HepG2 (cell line): ENCODE data around the gene AP4M1. TPM values are rescaled to one million over a fixed set of nuclear protein-coding genes. Genes with fewer than 3 reads are reported as not detected.
A peak's percentile ranks its signal among the peaks of the same experiment; 100 is the strongest.

ENCODE experiments used
- ATF6 ChIP-seq: sonication (generic); formaldehyde crosslinking; conservative IDR thresholded peaks from 2 replicates; pipeline ENCODE4 v1.4.0; 2020; ENCODE audit warnings: missing genetic modification reagents
- BCL6 ChIP-seq: IDR thresholded peaks from 2 replicates; pipeline ENCODE4 v1.6.1; 2016; ENCODE audit warnings: missing genetic modification reagents, missing compliant biosample characterization
- CAMTA2 ChIP-seq: sonication (generic); formaldehyde crosslinking; IDR thresholded peaks from 2 replicates; pipeline ENCODE4 v1.4.0; 2020; ENCODE audit warnings: mild to moderate bottlenecking, missing genetic modification reagents, borderline replicate concordance
- HNRNPLL ChIP-seq: fragments of 200-400 bp; formaldehyde crosslinking; IDR thresholded peaks from 2 replicates; pipeline ENCODE4 v1.6.1; 2017; ENCODE audit warnings: mild to moderate bottlenecking, low read depth, low read length; ENCODE audit not compliant: poor library complexity, severe bottlenecking
- TEAD3 ChIP-seq: optimal IDR thresholded peaks from 2 replicates; pipeline ENCODE3; 2016; ENCODE audit warnings: borderline replicate concordance
- XRCC5 ChIP-seq: fragments of 200-400 bp; formaldehyde crosslinking; optimal IDR thresholded peaks from 2 replicates; pipeline ENCODE3; 2017; ENCODE audit warnings: mild to moderate bottlenecking, low read length
- ZBTB2 ChIP-seq: sonication (generic); formaldehyde crosslinking; IDR thresholded peaks from 2 replicates; pipeline ENCODE4 v1.8.0; 2022; ENCODE audit warnings: low read depth, missing genetic modification reagents
- ZFP36L1 ChIP-seq: sonication (generic); formaldehyde crosslinking; IDR thresholded peaks from 2 replicates; pipeline ENCODE4 v1.8.0; 2022; ENCODE audit warnings: mild to moderate bottlenecking, missing genetic modification reagents, moderate library complexity
- ZNF20 ChIP-seq: sonication (generic); formaldehyde crosslinking; IDR thresholded peaks from 2 replicates; pipeline ENCODE4 v1.4.0; 2020; ENCODE audit warnings: mild to moderate bottlenecking, moderate library complexity, missing genetic modification reagents
- ZNF280D ChIP-seq: sonication (generic); formaldehyde crosslinking; IDR thresholded peaks from 2 replicates; pipeline ENCODE4 v1.5.1; 2020; ENCODE audit warnings: mild to moderate bottlenecking, missing genetic modification reagents
- ZNF296 ChIP-seq: sonication (generic); formaldehyde crosslinking; conservative IDR thresholded peaks from 2 replicates; pipeline ENCODE4 v1.5.0; 2020; ENCODE audit warnings: mild to moderate bottlenecking, missing genetic modification reagents
- ZNF451 ChIP-seq: sonication (generic); formaldehyde crosslinking; IDR thresholded peaks from 2 replicates; pipeline ENCODE4 v1.5.0; 2020; ENCODE audit warnings: mild to moderate bottlenecking, missing genetic modification reagents
- ZNF720 ChIP-seq: sonication (generic); formaldehyde crosslinking; IDR thresholded peaks from 2 replicates; pipeline ENCODE4 v1.4.0; 2020; ENCODE audit warnings: missing genetic modification reagents
- ZNF782 ChIP-seq: sonication (generic); formaldehyde crosslinking; IDR thresholded peaks from 2 replicates; pipeline ENCODE4 v1.4.0; 2020; ENCODE audit warnings: missing genetic modification reagents, mild to moderate bottlenecking, borderline replicate concordance
- ZNF883 ChIP-seq: sonication (generic); formaldehyde crosslinking; IDR thresholded peaks from 2 replicates; pipeline ENCODE4 v1.5.1; 2020; ENCODE audit warnings: mild to moderate bottlenecking, missing genetic modification reagents; ENCODE audit errors: not compliant biosample characterization
- polyA plus RNA-seq, 8 experiments: library from polyadenylated mRNA; depleted of rRNA in 3 of 8; stranded (reverse) in 7 of 8; unstranded in 1 of 8; fragments of >200 nt; fragmentation: Illumina TruSeq in 4 of 8; extraction: Trizol in 4 of 8; gene quantifications; 2 replicates each; pipeline versions ENCODE4 v1.2.1 to v1.2.3, GENCODE V29; 2011 to 2016; ENCODE audit warnings: low read depth in 4 of 8, missing spikeins in 1 of 8, mixed read lengths in 1 of 8; ENCODE audit not compliant: insufficient read depth in 1 of 8
- total RNA-seq, 5 experiments: library from RNA; depleted of rRNA; stranded (reverse); fragments of >200 nt; fragmentation: Illumina TruSeq; extraction: Trizol; gene quantifications; 2 replicates each; pipeline ENCODE4 v1.2.3, GENCODE V29; 2016; ENCODE audit warnings: low read depth in 1 of 5
- TF ChIP-seq, protein P1 (sequence below): sonication (generic); formaldehyde crosslinking; IDR thresholded peaks from 2 replicates; pipeline ENCODE4 v1.4.0; 2020; ENCODE audit warnings: missing genetic modification reagents
- TF ChIP-seq, protein P2 (sequence below): sonication (generic); formaldehyde crosslinking; IDR thresholded peaks from 2 replicates; pipeline ENCODE4 v1.8.0; 2023; ENCODE audit warnings: mild to moderate bottlenecking, missing genetic modification reagents
- TF ChIP-seq, protein P3 (sequence below): sonication (generic); formaldehyde crosslinking; IDR thresholded peaks from 2 replicates; pipeline ENCODE4 v1.8.1; 2023; ENCODE audit warnings: mild to moderate bottlenecking, missing genetic modification reagents

Gene AP4M1
- total and polyA plus RNA-seq, 2 of the 13 experiments (the other 11 are each of a cell fraction or from before 2014, with no cell fraction given): 6.3 to 9.7 TPM

DNA sequence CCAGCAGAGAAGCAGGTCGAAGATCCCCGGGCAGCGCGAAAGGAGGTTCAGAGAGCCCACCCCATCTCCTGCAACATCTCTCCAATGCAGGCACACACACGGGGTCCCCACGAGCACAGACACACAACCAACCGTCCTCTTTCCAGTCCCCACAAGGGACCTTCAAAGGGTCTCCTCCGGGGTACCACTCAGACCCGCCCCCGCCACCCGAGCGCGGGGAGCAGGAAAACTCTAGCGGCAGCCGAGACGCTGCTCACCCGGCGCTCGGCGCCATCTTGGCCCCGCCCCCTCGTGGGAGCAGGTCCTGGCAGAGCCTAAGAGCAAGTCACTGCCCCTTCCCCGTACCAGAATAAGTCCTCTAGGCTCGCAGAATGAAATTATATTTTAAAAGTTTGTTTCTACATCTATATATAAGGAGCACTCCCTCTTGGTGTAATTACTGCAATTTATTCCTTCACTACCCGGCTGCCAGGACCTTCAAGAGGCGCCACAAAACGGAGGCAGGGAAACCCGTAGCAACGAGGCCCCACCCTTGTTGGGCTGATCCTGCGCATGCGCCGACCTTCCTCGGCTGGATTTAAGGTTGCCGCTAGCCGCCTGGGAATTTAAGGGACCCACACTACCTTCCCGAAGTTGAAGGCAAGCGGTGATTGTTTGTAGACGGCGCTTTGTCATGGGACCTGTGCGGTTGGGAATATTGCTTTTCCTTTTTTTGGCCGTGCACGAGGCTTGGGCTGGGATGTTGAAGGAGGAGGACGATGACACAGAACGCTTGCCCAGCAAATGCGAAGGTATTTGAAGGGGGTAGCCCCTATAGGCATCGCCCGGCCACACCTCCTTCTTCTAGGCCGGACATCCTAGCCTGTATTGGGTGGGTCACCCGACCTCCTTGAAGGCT, 17.9 kb downstream of the AP4M1 start, which contains the start of the genes CNPY4 and TAF6 (continued):
- TF ChIP-seq ZNF720: no peak
- no peak for TF ChIP-seq ZNF296
- peak; percentile 16 for TF ChIP-seq XRCC5
- TF ChIP-seq, protein P1, sequence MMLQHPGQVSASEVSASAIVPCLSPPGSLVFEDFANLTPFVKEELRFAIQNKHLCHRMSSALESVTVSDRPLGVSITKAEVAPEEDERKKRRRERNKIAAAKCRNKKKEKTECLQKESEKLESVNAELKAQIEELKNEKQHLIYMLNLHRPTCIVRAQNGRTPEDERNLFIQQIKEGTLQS (CRISPR knock-in tag): no peak
- TF ChIP-seq ZFP36L1 (CRISPR knock-in tag): no peak
- TF ChIP-seq HNRNPLL: peak; percentile 44
- TF ChIP-seq, protein P2, sequence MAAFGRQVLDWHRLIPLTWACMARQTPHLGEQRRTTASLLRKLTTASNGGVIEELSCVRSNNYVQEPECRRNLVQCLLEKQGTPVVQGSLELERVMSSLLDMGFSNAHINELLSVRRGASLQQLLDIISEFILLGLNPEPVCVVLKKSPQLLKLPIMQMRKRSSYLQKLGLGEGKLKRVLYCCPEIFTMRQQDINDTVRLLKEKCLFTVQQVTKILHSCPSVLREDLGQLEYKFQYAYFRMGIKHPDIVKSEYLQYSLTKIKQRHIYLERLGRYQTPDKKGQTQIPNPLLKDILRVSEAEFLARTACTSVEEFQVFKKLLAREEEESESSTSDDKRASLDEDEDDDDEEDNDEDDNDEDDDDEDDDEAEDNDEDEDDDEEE (CRISPR knock-in tag): no peak
- no peak for TF ChIP-seq CAMTA2 (CRISPR knock-in tag)
- TF ChIP-seq ZNF280D (CRISPR knock-in tag): peak; percentile 13; the same call in 1 of the 2 replicates
- no peak for TF ChIP-seq ZNF883
- TF ChIP-seq BCL6 (CRISPR knock-in tag): no peak
- TF ChIP-seq TEAD3 (CRISPR knock-in tag): peak; percentile 51
- TF ChIP-seq ZNF782: no peak
- no peak for TF ChIP-seq ZNF451 (CRISPR knock-in tag)
- no peak for TF ChIP-seq ZNF20
- 0 out of 2 replicates have a peak, but pooled peaks have one; percentile 29 for TF ChIP-seq ATF6 (CRISPR knock-in tag)
- TF ChIP-seq, protein P3, sequence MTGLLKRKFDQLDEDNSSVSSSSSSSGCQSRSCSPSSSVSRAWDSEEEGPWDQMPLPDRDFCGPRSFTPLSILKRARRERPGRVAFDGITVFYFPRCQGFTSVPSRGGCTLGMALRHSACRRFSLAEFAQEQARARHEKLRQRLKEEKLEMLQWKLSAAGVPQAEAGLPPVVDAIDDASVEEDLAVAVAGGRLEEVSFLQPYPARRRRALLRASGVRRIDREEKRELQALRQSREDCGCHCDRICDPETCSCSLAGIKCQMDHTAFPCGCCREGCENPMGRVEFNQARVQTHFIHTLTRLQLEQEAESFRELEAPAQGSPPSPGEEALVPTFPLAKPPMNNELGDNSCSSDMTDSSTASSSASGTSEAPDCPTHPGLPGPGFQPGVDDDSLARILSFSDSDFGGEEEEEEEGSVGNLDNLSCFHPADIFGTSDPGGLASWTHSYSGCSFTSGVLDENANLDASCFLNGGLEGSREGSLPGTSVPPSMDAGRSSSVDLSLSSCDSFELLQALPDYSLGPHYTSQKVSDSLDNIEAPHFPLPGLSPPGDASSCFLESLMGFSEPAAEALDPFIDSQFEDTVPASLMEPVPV (CRISPR knock-in tag): peak; percentile 26; the same call in 1 of the 2 replicates
- peak; percentile 41; the same call in 1 of the 2 replicates for TF ChIP-seq ZBTB2 (CRISPR knock-in tag)
